Fibroblast of skin of right quadriceps (primary cell): Measurements from ENCODE around the gene SEMA4C.
"Not testable (repeated sequence)": the region's sequence is repeated elsewhere in the genome, so short reads cannot be mapped to it uniquely, and the experiment has no call there.

Experiments
- DNase-seq: peaks from one replicate; pipeline ENCODE4 v3.0.0-alpha.2; 2013

The SEMA4C gene

DNA sequence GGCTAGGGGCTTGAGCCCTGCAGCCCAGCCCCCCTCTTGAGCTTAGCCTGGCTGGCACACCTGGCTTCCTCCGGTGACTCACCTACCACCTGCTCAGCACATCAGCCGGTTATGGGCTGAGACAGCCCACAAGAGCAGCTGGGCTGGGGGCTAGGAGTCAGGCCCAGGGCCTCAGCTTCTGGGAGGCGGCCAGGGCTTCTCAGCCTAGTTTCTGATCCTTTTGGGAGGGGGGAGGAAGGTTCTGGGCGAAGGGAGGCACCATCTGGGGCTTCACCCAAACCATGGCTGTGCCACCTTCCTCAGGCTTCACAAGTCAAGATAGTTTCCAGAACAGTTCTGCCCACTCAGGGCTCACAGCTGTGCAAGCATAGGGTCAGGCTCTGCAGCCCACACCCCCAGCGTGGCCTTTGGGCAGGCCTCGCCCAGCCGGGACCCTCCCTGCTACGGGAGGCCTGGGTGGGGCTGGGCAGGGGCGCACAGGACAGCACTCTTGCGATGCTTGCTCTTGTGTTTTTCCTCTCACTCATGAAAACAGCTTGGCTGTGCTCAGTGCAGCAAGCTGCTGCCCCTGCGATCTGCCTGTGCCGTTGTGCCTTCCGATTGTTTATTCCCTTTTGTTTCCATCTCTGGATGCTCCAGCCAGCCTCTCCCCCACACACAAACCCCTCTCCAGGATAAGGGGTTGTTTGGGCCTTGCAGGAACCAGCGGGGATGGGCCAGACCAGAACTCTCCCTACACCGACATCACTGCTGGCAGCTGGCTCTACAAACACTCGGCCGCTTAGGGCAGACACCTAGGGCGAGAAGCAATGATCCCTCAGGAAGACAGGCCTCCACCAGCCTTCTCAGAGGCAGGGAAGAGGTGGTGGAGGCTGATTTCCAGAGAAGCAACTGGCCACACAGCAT, 26.1 kb upstream of the SEMA4C start:
- DNase-seq: no peak

- no peak for DNase-seq
Observed at GRCh38 chr2:96895032-96895745, 25.3 kb upstream of the SEMA4C start.

DNA sequence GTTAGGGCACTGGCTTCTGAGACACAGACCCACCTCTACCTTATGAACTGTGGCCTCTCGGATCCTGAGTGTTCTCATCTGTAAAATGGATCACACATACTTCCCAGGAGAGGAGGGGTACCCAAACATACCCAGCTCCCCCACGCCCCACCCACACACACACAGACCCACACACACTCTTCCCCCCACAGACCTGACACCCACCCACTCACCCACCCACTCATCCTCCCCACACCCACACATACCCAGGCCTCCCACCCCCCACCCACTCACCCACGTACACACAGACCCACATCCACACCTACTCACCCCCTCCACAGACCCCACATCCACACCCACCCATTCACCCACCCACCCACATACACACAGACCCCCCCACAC, 24.3 kb upstream of the SEMA4C start:
- no peak for DNase-seq

GRCh38 chr2:96893289-96894150, 23.6 kb upstream of the SEMA4C start:
- no peak for DNase-seq

- DNase-seq: no peak
Observed at GRCh38 chr2:96891591-96892333, 21.9 kb upstream of the SEMA4C start.

GRCh38 chr2:96890726-96891385, 21.0 kb upstream of the SEMA4C start:
- DNase-seq: no peak

GRCh38 chr2:96890252-96890651, 20.4 kb upstream of the SEMA4C start:
- no peak for DNase-seq

GRCh38 chr2:96889502-96889901, 19.6 kb upstream of the SEMA4C start:
- not testable (repeated sequence) for DNase-seq

DNA sequence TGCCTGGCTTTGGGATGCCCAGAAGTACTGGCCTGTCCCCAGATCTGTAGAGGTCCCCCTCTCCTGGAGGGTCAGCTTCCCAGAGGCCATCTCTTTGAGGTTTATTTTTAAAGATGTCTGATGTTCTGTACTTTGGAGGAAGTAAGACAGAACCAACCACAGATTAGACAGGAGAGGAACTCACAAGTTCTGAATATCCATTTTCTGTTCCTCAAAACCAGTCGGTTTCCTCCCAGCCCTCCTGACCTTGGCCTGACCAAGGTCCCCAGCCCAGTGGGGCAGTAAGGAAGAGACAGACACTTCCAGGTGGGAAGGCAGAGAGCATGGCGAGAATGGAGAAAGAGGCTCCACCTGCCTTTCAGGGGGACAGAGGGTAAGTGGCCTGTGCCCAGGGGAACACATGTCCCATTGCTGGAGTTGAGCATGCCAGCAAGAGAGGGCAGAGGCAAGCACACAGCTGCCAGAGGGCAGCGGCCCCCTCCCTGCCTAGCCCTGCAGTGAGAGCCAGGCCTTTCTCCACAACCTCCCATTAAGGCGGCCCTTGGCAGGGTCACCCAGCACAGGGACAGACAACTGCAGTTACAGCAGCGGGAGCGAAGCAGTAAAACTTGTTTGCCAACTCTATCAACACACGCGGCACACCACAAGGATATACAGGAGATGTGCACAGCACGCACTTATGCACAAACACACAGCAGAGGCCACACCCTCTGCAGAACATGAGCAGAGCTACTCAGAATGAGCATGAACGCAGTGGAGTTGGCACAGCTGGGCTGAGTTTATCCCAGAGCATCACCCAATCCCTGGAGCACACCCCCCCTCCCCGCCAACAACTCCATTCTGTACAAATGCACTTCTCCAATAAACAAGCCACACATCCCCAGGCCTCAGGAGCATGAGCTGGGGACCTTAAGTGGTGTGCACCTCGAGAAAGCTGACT, 18.5 kb upstream of the SEMA4C start:
- DNase-seq: no peak

DNA sequence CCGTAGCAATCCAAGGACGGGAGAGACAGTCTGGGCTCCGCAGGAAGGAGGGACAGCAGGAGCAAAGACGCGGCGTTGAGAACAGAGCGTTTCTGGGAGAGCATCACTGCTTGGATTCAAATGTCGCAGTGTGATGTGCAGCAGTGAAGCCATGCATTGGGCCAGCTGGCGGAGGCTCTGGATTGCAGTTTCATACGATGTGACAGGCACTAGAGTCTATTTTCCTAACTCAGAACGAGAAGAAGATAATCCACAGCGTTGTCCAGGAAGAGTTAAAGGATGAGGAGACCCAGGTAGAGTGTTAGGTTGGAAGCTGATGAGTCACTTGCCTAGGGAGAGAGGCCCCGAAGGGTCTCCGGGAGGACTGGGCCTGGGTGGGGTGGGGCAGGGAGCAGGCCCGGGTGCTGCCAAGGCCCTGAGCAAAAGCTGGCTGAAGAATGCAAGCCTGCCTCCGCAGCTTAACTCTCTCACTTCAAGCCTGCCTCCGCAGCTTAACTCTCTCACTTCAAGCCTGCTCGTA, 17.7 kb upstream of the SEMA4C start:
- DNase-seq: no peak

GRCh38 chr2:96885432-96886347, 15.8 kb upstream of the SEMA4C start:
- DNase-seq: no peak

DNA sequence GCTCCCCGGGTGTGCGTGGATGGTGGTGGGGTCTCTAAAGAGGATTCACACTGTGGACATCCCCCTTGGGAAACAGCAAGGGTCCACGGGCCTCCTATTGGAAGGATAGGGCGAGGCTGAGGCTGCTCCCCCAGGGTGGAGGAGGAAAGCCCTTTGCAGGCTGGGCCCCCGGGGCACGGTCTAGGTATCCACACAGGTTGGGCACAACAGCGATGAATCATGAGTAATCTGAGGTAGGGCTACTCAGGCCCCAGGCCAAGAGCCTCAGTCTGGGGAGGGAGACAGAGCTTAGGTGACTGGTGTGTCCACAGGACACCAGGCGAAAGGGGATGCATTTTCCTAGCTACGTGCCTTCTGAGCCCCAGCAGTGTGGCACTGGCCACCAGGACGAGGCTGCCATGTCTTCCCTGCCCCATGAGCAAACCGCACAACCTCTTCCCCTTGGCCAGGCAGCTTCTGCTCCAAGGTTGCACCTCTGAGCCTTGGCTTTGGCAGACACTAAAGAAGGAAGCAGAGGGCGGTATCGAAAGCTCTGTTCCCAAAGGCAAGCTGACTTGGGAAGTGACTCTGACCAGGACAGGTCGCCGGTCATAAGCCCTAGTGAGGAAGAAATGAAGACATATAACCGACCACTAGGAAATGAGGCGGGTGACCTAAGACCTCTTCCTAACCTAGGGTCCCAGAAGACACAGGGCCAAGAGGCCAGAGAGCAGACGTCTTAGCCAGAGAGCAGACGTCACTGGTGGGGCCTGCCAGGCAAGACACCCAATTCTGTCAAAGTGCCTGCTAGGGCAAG, 14.6 kb upstream of the SEMA4C start:
- DNase-seq: no peak

GRCh38 chr2:96883306-96883705, 13.4 kb upstream of the SEMA4C start:
- DNase-seq: no peak

DNA sequence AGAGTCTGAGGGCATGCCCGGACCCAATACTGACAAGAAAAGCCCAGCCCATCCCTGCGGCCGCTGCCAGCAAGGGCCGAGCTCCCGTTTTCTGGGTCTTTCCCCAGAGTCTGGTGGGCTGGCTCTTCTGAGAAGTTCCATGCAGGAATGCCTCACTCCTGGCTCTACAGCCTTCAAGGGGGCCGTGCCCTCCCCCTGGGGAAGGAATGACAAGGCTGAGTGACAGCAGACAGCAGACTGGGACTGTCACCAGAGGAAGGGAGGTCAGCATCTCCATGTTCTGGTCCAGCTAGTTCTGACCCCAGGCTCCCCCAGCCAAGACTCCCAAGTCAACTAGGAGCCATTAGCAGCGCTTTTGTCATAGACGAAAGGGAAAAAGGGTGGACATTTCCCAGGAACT, 13.0 kb upstream of the SEMA4C start:
- DNase-seq: no peak

DNA sequence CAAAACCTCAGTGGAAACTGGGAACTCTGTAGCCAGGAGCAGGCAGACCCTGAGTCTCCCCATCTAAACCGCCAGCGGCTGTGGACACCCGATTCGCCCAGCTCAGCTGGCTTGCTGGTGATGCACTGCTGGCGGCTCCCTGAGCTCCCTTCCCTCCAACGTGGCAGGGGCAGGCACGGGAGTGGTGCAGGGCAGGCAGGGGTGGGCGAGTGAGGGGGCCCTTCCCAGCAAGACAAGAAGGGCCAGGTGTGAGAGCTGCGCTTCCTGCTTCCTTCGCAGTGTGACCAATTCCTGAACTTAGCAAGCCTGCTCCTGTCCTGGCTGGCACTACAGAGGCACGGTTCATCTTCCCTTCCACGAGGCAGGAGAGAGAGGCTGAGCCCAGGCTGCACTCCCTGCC, 12.3 kb upstream of the SEMA4C start:
- no peak for DNase-seq

- no peak for DNase-seq
Observed at GRCh38 chr2:96881349-96882195, 11.7 kb upstream of the SEMA4C start.

DNA sequence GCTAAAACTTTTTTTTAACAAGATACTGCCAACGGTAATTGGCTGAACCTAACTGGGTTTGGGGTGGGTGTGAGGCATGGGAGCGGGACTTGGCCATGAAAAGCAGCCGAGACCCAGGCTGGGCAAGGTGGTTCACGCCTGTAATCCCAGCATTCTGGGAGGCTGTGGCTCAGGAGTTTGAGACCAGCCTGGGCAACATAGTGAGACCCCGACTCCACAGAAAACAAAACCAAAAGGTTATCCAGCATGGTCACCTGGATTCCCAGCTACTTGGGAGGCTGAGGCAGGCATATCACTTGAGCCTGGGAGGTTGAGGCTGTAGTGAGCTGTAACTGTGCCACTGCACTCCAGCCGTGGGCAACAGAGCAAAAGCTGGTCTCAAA, 11.0 kb upstream of the SEMA4C start:
- DNase-seq: no peak
